Measurements from ENCODE around the gene TMUB1. TPM values are rescaled to one million over a fixed set of nuclear protein-coding genes. Genes with fewer than 3 reads are reported as not detected.
A peak's percentile ranks its signal among the peaks of the same experiment; 100 is the strongest.

The TMUB1 gene
- total RNA-seq, 4 donors from 2014 or later = 38.4 to 57.2 (median 44.7) TPM

DNA sequence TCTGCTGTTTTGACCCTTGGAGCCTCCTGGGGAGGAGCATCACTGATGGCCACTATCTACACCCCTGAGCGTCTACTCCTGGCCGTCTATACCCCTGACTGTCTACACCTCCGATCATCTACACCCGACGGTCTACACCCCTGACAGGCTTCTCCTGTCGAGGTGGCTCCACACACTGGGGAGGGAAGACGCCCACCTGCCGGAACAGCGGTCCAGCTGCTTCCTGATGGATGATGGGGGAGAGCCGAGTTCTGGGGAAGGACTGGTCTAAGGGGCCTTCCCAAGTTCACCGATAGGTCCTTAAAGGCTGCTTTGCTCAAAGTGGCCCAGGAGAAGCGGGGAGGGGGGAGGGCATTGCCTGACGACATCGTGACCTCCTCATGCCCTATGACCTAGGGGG lies 44.9 kb upstream of the TMUB1 start:
- H3K4me3 ChIP-seq = no peak overlapping the region
- H3K27ac ChIP-seq = no peak overlapping the region
- ATAC-seq = no peak
- H3K4me1 ChIP-seq = peaks cover 0 to 36% (median 5%) of the 10 kb centered on the region in 3 donors
- no peaks in the 10 kb centered on the region for H3K27me3 ChIP-seq
- no peaks in the 10 kb centered on the region for H3K9me3 ChIP-seq
- 78% methylated on average over 1 of the region's 14 CpGs; no CpG with 5 or more reads in 1 of the 2 donors for WGBS, 2 donors (ENCODE audit: low coverage in 1 of 2)
- TF ChIP-seq POLR2AphosphoS5 (IDR thresholded peaks at IDR 0.05) (no peak), EP300 (IDR thresholded peaks at IDR 0.05) (no peak), POLR2A (IDR thresholded peaks at IDR 0.05) (no peak)
- TF ChIP-seq, protein P1, sequence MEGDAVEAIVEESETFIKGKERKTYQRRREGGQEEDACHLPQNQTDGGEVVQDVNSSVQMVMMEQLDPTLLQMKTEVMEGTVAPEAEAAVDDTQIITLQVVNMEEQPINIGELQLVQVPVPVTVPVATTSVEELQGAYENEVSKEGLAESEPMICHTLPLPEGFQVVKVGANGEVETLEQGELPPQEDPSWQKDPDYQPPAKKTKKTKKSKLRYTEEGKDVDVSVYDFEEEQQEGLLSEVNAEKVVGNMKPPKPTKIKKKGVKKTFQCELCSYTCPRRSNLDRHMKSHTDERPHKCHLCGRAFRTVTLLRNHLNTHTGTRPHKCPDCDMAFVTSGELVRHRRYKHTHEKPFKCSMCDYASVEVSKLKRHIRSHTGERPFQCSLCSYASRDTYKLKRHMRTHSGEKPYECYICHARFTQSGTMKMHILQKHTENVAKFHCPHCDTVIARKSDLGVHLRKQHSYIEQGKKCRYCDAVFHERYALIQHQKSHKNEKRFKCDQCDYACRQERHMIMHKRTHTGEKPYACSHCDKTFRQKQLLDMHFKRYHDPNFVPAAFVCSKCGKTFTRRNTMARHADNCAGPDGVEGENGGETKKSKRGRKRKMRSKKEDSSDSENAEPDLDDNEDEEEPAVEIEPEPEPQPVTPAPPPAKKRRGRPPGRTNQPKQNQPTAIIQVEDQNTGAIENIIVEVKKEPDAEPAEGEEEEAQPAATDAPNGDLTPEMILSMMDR (IDR thresholded peaks at IDR 0.05) = no peak
- peaks cover 0 to 86% of the 10 kb centered on the region in 2 donors for H3K36me3 ChIP-seq

DNA sequence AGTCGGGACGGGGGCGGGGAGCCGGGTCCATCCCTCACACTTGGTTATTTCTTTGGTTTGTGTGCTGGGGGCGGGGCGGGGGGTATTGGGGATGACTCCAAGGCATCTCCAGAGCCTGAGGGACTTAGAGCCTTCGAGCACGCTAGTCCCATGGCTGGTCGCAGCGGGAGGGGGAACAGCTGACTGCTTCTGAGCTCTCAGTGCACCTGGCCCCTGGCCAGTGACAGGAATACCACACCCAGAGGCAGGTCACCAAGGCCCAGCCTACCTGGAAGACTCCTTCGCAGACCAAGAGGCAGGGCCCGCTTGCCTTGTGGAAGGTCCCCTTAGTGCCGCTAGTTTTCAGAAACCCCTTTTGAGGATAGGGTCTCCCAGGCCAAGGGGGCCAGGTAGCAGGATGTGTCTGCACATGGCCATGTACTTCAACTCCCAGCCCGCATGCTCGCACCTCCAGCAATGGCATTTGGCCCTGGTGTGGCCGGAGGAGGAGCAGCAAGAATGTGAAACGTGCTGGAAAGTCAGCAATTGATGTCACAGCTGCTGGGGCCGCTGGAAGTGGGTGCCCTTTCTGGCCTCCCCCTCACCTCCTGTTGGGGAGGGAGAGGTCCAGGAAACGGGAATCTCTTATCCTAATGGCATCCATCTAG lies 43.3 kb upstream of the TMUB1 start:
- no peak overlapping the region for H3K27ac ChIP-seq
- no peaks in the 10 kb centered on the region for H3K9me3 ChIP-seq
- TF ChIP-seq EP300 (IDR thresholded peaks at IDR 0.05) (no peak), POLR2A (IDR thresholded peaks at IDR 0.05) (no peak), POLR2AphosphoS5 (IDR thresholded peaks at IDR 0.05) (no peak)
- TF ChIP-seq, protein P1 (IDR thresholded peaks at IDR 0.05) = no peak
- H3K36me3 ChIP-seq = peaks cover 0 to 86% of the 10 kb centered on the region in 2 donors
- H3K27me3 ChIP-seq = no peaks in the 10 kb centered on the region
- H3K4me3 ChIP-seq = peak overlapping the region in 1 of 2 donors; percentile 51
- peaks cover 0 to 32% (median 5%) of the 10 kb centered on the region in 3 donors for H3K4me1 ChIP-seq
- no peak for ATAC-seq
- 65% methylated on average over 5 of the region's 19 CpGs; no CpG with 5 or more reads in 1 of the 2 donors for WGBS, 2 donors (ENCODE audit: low coverage in 1 of 2)

DNA sequence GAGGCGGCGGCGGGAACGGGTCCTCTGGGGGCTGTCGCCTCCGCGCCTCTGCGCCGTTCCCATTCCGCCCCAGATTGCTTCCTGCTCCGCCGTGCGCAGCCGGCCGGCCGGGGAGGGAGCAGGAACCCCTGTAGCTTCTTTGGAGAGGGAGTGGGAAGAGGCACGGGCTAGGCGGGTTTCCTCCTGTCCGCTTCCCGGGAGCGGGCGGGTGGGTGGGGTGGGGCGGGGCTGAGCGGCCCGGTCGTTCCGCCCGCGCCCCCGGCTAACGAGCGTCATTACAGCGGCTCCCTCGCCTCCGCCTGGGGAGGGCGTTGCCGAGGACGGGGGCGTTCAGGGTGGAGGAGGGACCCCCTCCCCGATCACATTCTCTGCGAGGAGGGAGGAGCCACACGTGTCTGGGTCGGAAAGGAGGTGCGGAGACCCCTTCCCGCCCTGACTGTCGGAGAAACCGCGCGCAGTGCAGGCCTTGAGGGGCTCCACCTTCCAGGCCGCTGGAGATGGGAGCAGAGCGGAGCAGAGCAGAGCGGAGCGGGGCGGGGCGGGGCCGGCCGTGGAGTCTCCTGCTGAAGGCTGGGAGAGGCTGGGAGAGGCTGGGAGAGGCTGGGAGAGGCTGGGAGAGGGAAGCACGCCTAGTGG lies 42.7 kb upstream of the TMUB1 start:
- H3K27ac ChIP-seq = peak overlapping the region in 1 of 4 donors; percentile 34
- peak overlapping the region; percentile 13 to 51 for H3K4me3 ChIP-seq
- TF ChIP-seq, protein P1 (IDR thresholded peaks at IDR 0.05) = no peak
- TF ChIP-seq POLR2AphosphoS5 (IDR thresholded peaks at IDR 0.05) = no peak
- TF ChIP-seq EP300 (IDR thresholded peaks at IDR 0.05) = no peak
- peaks cover 0 to 86% of the 10 kb centered on the region in 2 donors for H3K36me3 ChIP-seq
- no peaks in the 10 kb centered on the region for H3K9me3 ChIP-seq
- H3K4me1 ChIP-seq = peaks cover 0 to 28% (median 5%) of the 10 kb centered on the region in 3 donors
- WGBS, 2 donors (ENCODE audit: low coverage in 1 of 2) = 86% methylated on average over 1 of the region's 58 CpGs; no CpG with 5 or more reads in 1 of the 2 donors
- ATAC-seq = peak; percentile 10
- H3K27me3 ChIP-seq = no peaks in the 10 kb centered on the region

DNA sequence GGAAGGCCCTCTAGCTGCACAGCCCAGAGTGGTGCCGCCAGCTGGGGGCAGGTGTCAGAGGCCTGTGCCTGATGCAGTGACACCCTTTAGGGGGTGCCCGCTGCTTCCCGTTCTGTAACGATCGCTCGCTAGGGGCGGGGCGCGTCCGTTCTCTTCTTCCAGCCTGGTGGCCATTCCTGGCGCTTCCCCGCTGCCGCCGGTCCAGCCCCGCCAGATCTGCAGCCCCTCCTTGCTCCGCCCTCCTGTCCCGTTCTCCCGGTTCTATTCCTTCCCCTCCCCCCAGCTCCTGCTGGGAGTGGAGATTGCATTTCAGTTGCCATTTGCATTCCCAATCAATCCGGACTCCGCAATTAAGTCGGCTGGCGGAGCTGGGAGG lies 42.2 kb upstream of the TMUB1 start:
- H3K27me3 ChIP-seq = no peaks in the 10 kb centered on the region
- H3K4me1 ChIP-seq = peaks cover 0 to 28% (median 5%) of the 10 kb centered on the region in 3 donors
- WGBS, 2 donors (ENCODE audit: low coverage in 1 of 2) = 4% methylated on average over 11 of the region's 22 CpGs; no CpG with 5 or more reads in 1 of the 2 donors
- TF ChIP-seq, protein P1 (IDR thresholded peaks at IDR 0.05) = peak in 3 of 4 experiments; percentile 8 to 25 (median 20)
- TF ChIP-seq POLR2A (IDR thresholded peaks at IDR 0.05) (no peak), POLR2AphosphoS5 (IDR thresholded peaks at IDR 0.05) (no peak), EP300 (IDR thresholded peaks at IDR 0.05) (no peak)
- no peaks in the 10 kb centered on the region for H3K9me3 ChIP-seq
- H3K36me3 ChIP-seq = peaks cover 0 to 86% of the 10 kb centered on the region in 2 donors
- peak overlapping the region in 1 of 4 donors; percentile 34 for H3K27ac ChIP-seq
- peak; percentile 10 for ATAC-seq
- peak overlapping the region; percentile 13 to 51 for H3K4me3 ChIP-seq

Data from gastroesophageal sphincter (tissue), 4 donors.